SJCRH30 (cell line): ENCODE measurements around the gene MINK1. TPM values are rescaled to one million over a fixed set of nuclear protein-coding genes. Genes with fewer than 3 reads are reported as not detected.

Source experiments
- DNase-seq, 2 experiments: peaks; one replicate each; pipeline ENCODE4 v3.0.0-alpha.2; 2015 to 2020
- H3K27ac ChIP-seq: fragments of 250-450 bp; sonication (Bioruptor Pico); 2 replicates; pipeline ENCODE4 v1.5.1; 2020; ENCODE audit warnings: mild to moderate bottlenecking, moderate library complexity
- H3K27me3 ChIP-seq: fragments of 250-450 bp; sonication (Bioruptor Pico); 2 replicates; pipeline ENCODE4 v1.5.1; 2020; ENCODE audit warnings: mild to moderate bottlenecking, moderate library complexity
- H3K36me3 ChIP-seq: fragments of 250-450 bp; sonication (Bioruptor Pico); 2 replicates; pipeline ENCODE4 v1.5.1; 2020; ENCODE audit warnings: mild to moderate bottlenecking, moderate library complexity
- H3K4me1 ChIP-seq: fragments of 250-450 bp; sonication (Bioruptor Pico); 2 replicates; pipeline ENCODE4 v1.5.1; 2020; ENCODE audit warnings: mild to moderate bottlenecking, moderate library complexity
- H3K4me3 ChIP-seq: fragments of 250-450 bp; sonication (Bioruptor Pico); 2 replicates; pipeline ENCODE4 v1.5.1; 2020; ENCODE audit warnings: mild to moderate bottlenecking, moderate library complexity
- H3K9me3 ChIP-seq: fragments of 250-450 bp; sonication (Bioruptor Pico); replicated peaks from 2 replicates; pipeline ENCODE4 v1.5.1; 2020; ENCODE audit warnings: mild to moderate bottlenecking, moderate library complexity
- total RNA-seq: library from RNA; depleted of rRNA; stranded (reverse); fragments of >200 nt; shearing (Covaris generic); gene quantifications from 2 replicates; pipeline ENCODE4 v1.2.3, GENCODE V29; 2014; rRNA removed

The MINK1 gene
- total RNA-seq, 1 experiment from 2014 or later = 12.4 TPM

DNA sequence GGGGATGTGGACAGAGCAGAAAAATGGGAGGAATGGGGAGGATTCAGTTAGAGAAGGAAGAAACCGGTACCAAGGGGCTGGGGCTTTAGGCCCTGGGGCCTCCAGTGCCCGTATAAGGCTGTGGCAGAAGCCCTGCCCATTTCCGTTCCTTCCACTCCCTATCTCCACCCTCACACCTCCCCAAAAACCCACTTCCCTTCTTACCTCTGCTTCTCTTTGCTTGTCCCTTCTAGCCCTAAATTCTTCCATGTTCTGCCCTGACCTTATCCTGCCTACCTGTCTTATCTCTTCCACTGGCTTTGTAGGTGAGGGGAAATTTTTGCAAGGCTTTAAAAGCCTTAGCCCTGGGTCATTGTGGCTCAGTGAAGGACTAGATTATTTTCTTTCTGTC is 111.0 kb downstream of the MINK1 start:
- Histone ChIP-seq H3K4me3 (no peak overlapping the region), H3K36me3 (peaks cover 40% of the 10 kb centered on the region), H3K27ac (no peak overlapping the region), H3K9me3 (no peaks in the 10 kb centered on the region), H3K27me3 (no peaks in the 10 kb centered on the region), H3K4me1 (peaks cover 12% of the 10 kb centered on the region)
- DNase-seq = no peak

DNA sequence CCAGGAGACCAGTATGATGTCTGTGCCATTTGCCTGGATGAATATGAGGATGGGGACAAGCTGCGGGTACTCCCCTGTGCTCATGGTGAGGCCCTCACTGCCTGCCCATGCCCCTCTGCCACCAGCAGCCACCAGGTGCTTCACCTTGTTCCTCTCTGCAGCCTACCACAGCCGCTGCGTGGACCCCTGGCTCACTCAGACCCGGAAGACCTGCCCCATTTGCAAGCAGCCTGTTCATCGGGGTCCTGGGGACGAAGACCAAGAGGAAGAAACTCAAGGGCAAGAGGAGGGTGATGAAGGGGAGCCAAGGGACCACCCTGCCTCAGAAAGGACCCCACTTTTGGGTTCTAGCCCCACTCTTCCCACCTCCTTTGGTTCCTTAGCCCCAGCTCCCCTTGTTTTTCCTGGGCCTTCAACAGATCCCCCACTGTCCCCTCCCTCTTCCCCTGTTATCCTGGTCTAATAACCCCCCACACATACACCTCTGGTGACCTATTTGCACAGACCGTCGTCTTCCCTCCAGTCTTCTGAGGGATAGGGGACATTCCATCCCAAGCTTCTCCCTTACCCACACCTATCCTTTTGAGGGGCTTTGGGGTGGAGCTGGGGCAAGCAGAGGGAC is 111.5 kb downstream of the MINK1 start:
- H3K27ac ChIP-seq = peak overlapping the region; percentile 98
- peaks cover 40% of the 10 kb centered on the region for H3K36me3 ChIP-seq
- no peaks in the 10 kb centered on the region for H3K27me3 ChIP-seq
- no peak for DNase-seq
- H3K4me1 ChIP-seq = peaks cover 12% of the 10 kb centered on the region
- no peaks in the 10 kb centered on the region for H3K9me3 ChIP-seq
- H3K4me3 ChIP-seq = no peak overlapping the region

DNA sequence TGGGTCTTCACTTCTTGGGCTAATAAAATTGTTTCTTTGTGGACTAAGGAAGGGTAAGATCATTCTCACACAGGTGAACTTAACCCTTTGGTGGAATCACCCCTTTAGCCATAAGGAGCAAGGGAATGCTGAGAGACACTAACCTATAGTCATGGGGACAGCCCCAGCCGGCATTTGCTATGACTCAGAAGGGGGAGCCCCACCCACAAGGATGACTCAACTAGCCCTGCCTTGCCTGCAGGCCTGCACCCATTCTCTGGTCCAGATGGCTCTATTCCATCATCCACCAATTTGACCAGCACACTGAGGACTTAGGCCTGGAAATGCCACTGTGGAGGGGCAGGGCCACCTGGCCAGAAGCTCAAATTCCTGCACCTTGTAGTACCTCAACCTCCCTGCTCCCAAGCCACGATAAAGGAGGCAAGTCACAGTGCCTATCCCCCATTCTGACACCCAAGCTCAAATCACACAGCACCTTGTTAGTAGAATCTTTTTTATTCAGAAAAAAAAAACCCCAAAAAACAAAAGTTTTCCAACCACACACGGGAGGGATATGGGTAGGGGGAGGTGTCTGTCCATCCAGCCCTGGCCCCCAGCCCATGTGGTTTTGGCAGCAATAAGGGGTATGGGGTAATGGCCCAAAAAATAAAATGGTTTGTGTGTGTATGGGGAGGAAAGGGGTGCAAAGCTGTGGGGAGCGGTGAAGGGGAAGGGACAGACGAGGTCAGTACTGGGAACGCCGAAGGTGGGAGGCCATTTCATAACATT is 112.2 kb downstream of the MINK1 start:
- Histone ChIP-seq H3K27ac (peak overlapping the region; percentile 98), H3K27me3 (no peaks in the 10 kb centered on the region), H3K4me1 (peaks cover 12% of the 10 kb centered on the region), H3K36me3 (peaks cover 40% of the 10 kb centered on the region), H3K9me3 (no peaks in the 10 kb centered on the region), H3K4me3 (peak overlapping the region; percentile 96)
- peak; percentile 81 for DNase-seq

DNA sequence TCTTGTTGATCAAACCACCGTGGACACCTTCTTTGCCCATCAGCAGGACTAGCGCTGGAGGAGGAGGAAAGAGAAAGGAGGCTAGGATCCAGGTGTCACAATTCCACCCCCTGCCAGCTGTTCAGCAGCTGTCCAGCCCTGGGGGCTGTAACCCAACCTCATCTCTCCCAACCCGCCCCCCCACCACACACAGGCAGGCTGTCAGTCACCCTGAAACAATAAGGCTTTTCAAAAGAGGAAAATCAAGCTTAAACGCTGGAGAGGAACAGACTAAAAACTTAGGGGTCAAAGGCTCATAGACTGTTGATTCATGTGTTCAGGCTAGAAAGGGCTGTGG is 112.8 kb downstream of the MINK1 start:
- DNase-seq = peak; percentile 77 to 92
- peaks cover 12% of the 10 kb centered on the region for H3K4me1 ChIP-seq
- peaks cover 40% of the 10 kb centered on the region for H3K36me3 ChIP-seq
- H3K27ac ChIP-seq = peak overlapping the region; percentile 98
- no peaks in the 10 kb centered on the region for H3K9me3 ChIP-seq
- H3K4me3 ChIP-seq = peak overlapping the region; percentile 96
- H3K27me3 ChIP-seq = no peaks in the 10 kb centered on the region

DNA sequence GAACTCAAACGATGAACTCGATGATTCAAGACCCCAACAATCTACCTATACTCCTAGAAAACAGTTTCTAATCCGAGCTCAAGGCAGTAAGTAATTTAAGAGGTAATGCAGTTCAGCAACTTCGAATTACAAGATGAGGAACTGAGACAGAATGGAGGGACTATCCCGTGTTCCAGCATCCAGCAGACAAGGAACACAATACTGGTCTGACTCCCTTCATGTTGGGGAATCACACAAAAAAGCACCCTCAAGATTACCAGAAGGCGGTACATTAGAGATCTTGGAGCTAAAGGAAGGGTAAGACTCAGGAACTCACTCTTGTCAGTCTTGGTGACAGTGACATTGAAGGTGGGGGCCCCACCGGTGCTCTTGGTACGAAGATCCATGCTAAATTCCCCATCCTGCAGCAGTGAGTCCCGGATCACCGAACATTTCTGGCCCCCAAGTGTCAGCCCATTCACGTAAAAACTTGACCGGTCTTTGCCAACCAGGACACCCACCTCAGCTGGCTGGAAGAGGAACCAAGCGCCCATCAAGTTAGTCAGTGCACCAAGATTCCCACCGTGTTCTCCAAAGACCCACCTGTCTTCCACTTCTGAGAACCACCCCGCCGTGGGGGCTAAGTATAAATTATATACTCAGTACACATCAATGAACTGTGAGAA is 113.3 kb downstream of the MINK1 start:
- H3K36me3 ChIP-seq = peaks cover 40% of the 10 kb centered on the region

DNA sequence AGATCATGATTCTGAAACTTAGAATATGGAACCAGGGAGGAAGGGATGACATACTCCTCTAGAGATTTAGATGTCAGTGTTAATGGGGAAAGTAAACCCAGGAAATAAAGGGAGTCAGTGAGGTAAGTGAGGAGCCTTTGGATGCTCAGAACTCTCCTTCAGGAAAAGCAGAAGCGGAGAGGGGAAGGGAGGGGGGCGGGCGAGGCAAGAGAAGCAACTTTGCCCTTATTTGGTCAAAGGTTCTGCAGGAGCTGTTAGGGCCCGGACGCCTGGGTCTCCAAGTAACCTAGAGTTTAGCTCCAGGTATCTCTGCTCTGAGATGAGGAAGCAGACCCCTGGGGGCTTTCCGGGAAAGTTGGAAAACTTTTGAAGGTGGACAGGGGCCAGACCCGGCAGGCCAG is 113.9 kb downstream of the MINK1 start:
- no peaks in the 10 kb centered on the region for H3K27me3 ChIP-seq
- no peak for DNase-seq
- H3K4me3 ChIP-seq = peak overlapping the region; percentile 96
- peak overlapping the region; percentile 98 for H3K27ac ChIP-seq
- H3K36me3 ChIP-seq = peaks cover 40% of the 10 kb centered on the region
- no peaks in the 10 kb centered on the region for H3K9me3 ChIP-seq
- H3K4me1 ChIP-seq = peaks cover 12% of the 10 kb centered on the region

More for the DNA sequence above, 113.3 kb downstream of the MINK1 start:
- H3K4me1 ChIP-seq = peaks cover 12% of the 10 kb centered on the region
- H3K27ac ChIP-seq = peak overlapping the region; percentile 98
- H3K9me3 ChIP-seq = no peaks in the 10 kb centered on the region
- DNase-seq = no peak
- H3K4me3 ChIP-seq = peak overlapping the region; percentile 96
- H3K27me3 ChIP-seq = no peaks in the 10 kb centered on the region

Other genes starting within 250 kb of the MINK1 start
- gene SMTNL2, start 248.8 kb upstream of the MINK1 start, total RNA-seq = 0.23 TPM in 1 of 2 replicates, not detected in the other
- 3.0 and 3.6 TPM in 2 replicates for gene ALOX15, start 191.7 kb upstream of the MINK1 start, total RNA-seq
- gene PELP1, start 129.2 kb upstream of the MINK1 start, total RNA-seq = 23.6 and 27.2 TPM in 2 replicates
- gene ARRB2, start 122.7 kb upstream of the MINK1 start, total RNA-seq = 23.3 and 23.9 TPM in 2 replicates
- 5.5 and 5.6 TPM in 2 replicates for gene MED11, start 101.9 kb upstream of the MINK1 start, total RNA-seq
- gene ZMYND15, start 93.5 kb upstream of the MINK1 start, total RNA-seq = not detected in 2 replicates
- gene CXCL16, start 93.4 kb upstream of the MINK1 start, total RNA-seq = not detected in 2 replicates
- not detected in 2 replicates for gene TM4SF5, start 61.5 kb upstream of the MINK1 start, total RNA-seq
- gene VMO1, start 47.0 kb upstream of the MINK1 start, total RNA-seq = 4.3 and 8.3 TPM in 2 replicates
- not detected in 2 replicates for gene GLTPD2, start 44.4 kb upstream of the MINK1 start, total RNA-seq
- 120 and 135 TPM in 2 replicates for gene PSMB6, start 37.2 kb upstream of the MINK1 start, total RNA-seq
- gene PLD2, start 26.2 kb upstream of the MINK1 start, total RNA-seq = 11.7 and 14.8 TPM in 2 replicates
- gene C17orf107, start 66.2 kb downstream of the MINK1 start, total RNA-seq = 0.16 and 0.20 TPM in 2 replicates
- 0.10 and 0.20 TPM in 2 replicates for gene CHRNE, start 69.8 kb downstream of the MINK1 start, total RNA-seq
- not detected in 2 replicates for gene GP1BA, start 98.9 kb downstream of the MINK1 start, total RNA-seq
- gene SLC25A11, start 106.7 kb downstream of the MINK1 start, total RNA-seq = 43.9 and 45.3 TPM in 2 replicates
- gene RNF167, start 106.9 kb downstream of the MINK1 start, total RNA-seq = 35.7 and 38.7 TPM in 2 replicates
- gene PFN1, start 115.2 kb downstream of the MINK1 start, total RNA-seq = 1,061 and 1,115 TPM in 2 replicates
- gene ENO3, start 117.8 kb downstream of the MINK1 start, total RNA-seq = 124 and 129 TPM in 2 replicates
- gene SPAG7, start 134.5 kb downstream of the MINK1 start, total RNA-seq = 36.8 and 39.1 TPM in 2 replicates
- gene CAMTA2, start 154.3 kb downstream of the MINK1 start, total RNA-seq = 3.7 and 3.9 TPM in 2 replicates
- gene INCA1, start 164.2 kb downstream of the MINK1 start, total RNA-seq = not detected in 2 replicates
- 24.2 and 32.7 TPM in 2 replicates for gene KIF1C, start 164.6 kb downstream of the MINK1 start, total RNA-seq
- gene SLC52A1, start 202.1 kb downstream of the MINK1 start, total RNA-seq = not detected in 2 replicates
- 1.7 and 1.8 TPM in 2 replicates for gene ZFP3, start 245.1 kb downstream of the MINK1 start, total RNA-seq